ENCODE results near the gene COPS2. TPM values are rescaled to one million over a fixed set of nuclear protein-coding genes. Genes with fewer than 3 reads are reported as not detected.
A peak's percentile ranks its signal among the peaks of the same experiment; 100 is the strongest.

Gene COPS2
- total and polyA plus RNA-seq, 2 of the 13 experiments (the other 11 are each of a cell fraction or from before 2014, with no cell fraction given): 37.8 to 66.3 TPM

- TF ChIP-seq RORA (CRISPR knock-in tag; IDR thresholded peaks at IDR 0.05) (no peak), NFRKB (IDR thresholded peaks at IDR 0.05) (no peak), ZNF33B (CRISPR knock-in tag; IDR thresholded peaks at IDR 0.05) (no peak), ZBTB7B (CRISPR knock-in tag; IDR thresholded peaks at IDR 0.05) (no peak), ARID2 (CRISPR knock-in tag; IDR thresholded peaks at IDR 0.05; ENCODE audit: borderline replicate concordance) (no peak), FLYWCH1 (CRISPR knock-in tag; IDR thresholded peaks at IDR 0.05) (0 out of 2 replicates have a peak, but pooled peaks have one; percentile 61), ZNF878 (CRISPR knock-in tag; IDR thresholded peaks at IDR 0.05) (peak; percentile 89), PLRG1 (conservative IDR thresholded peaks at IDR 0.05) (no peak), HNF4A (CRISPR knock-in tag; IDR thresholded peaks at IDR 0.05) (peak; percentile 26; the same call in 1 of the 2 replicates), PHF5A (CRISPR knock-in tag; IDR thresholded peaks at IDR 0.05; ENCODE audit: low read depth, unreplicated experiment) (no peak), ZBTB20 (CRISPR knock-in tag; IDR thresholded peaks at IDR 0.05; ENCODE audit: borderline replicate concordance, low read depth) (peak; percentile 55; the same call in 1 of the 2 replicates), AFF4 (CRISPR knock-in tag; IDR thresholded peaks at IDR 0.05) (no peak), E2F1 (CRISPR knock-in tag; IDR thresholded peaks at IDR 0.05) (no peak), ZNF251 (CRISPR knock-in tag; IDR thresholded peaks at IDR 0.05) (no peak), SALL1 (CRISPR knock-in tag; IDR thresholded peaks at IDR 0.05) (peak; percentile 76), PATZ1 (CRISPR knock-in tag; IDR thresholded peaks at IDR 0.05) (peak; percentile 30; the same call in 1 of the 2 replicates), ZNF253 (CRISPR knock-in tag; IDR thresholded peaks at IDR 0.05; ENCODE audit: borderline replicate concordance) (peak; percentile 72; the same call in 1 of the 2 replicates), ZNF333 (CRISPR knock-in tag; IDR thresholded peaks at IDR 0.05; ENCODE audit: borderline replicate concordance) (no peak), HES4 (CRISPR knock-in tag; IDR thresholded peaks at IDR 0.05; ENCODE audit: borderline replicate concordance) (peak; percentile 53; the same call in 1 of the 2 replicates), ZSCAN5A (CRISPR knock-in tag; IDR thresholded peaks at IDR 0.05; ENCODE audit: borderline replicate concordance) (0 out of 2 replicates have a peak, but pooled peaks have one; percentile 17), ZNF572 (CRISPR knock-in tag; IDR thresholded peaks at IDR 0.05) (peak; percentile 46; the same call in 1 of the 2 replicates)
Measured at GRCh38 chr15:49169880-49170597, 14.6 kb upstream of the COPS2 start, which contains the start of gene GALK2 (continued).

Measured in HepG2 (cell line).